HL-60 (cell line): Measurements from ENCODE around the gene NDC1.

Source experiments
- GABPA ChIP-seq: IDR thresholded peaks from 2 replicates; pipeline ENCODE4 v1.6.1; 2012; ENCODE audit warnings: low read depth
- POLR2AphosphoS5 ChIP-seq: IDR thresholded peaks from 2 replicates; pipeline ENCODE4 v1.6.1; 2012; ENCODE audit warnings: low read depth
- TF ChIP-seq, protein P1 (sequence below): IDR thresholded peaks from one replicate; pipeline ENCODE4 v1.5.1; 2011; ENCODE audit warnings: low read length, control low read depth, inconsistent platforms; ENCODE audit not compliant: insufficient read depth
- TF ChIP-seq, protein P2 (sequence below): IDR thresholded peaks from 2 replicates; pipeline ENCODE4 v1.6.1; 2012; ENCODE audit warnings: low read depth; ENCODE audit not compliant: insufficient replicate concordance

DNA sequence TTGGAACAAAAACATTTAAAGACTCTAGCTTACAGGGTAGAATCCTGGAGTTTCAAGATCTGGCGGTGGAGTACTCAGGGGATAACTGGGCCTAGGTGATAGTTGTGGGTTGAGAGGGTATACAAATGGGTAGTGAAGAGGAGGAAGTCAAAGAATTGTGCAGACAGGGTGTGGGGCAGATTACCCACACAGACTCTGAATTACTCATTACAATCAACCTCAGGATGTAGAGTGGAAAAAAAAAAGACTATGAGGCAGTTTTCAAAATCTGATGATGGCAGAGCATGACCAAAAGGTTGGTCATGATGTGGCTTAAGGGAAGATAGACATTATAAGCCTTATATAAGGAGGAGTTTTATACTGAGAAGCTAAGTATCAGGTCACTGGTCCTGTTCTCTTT is 55.0 kb downstream of the NDC1 start:
- TF ChIP-seq, protein P1, sequence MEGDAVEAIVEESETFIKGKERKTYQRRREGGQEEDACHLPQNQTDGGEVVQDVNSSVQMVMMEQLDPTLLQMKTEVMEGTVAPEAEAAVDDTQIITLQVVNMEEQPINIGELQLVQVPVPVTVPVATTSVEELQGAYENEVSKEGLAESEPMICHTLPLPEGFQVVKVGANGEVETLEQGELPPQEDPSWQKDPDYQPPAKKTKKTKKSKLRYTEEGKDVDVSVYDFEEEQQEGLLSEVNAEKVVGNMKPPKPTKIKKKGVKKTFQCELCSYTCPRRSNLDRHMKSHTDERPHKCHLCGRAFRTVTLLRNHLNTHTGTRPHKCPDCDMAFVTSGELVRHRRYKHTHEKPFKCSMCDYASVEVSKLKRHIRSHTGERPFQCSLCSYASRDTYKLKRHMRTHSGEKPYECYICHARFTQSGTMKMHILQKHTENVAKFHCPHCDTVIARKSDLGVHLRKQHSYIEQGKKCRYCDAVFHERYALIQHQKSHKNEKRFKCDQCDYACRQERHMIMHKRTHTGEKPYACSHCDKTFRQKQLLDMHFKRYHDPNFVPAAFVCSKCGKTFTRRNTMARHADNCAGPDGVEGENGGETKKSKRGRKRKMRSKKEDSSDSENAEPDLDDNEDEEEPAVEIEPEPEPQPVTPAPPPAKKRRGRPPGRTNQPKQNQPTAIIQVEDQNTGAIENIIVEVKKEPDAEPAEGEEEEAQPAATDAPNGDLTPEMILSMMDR = no peak
- TF ChIP-seq POLR2AphosphoS5 (no peak), GABPA (no peak)
- TF ChIP-seq, protein P2, sequence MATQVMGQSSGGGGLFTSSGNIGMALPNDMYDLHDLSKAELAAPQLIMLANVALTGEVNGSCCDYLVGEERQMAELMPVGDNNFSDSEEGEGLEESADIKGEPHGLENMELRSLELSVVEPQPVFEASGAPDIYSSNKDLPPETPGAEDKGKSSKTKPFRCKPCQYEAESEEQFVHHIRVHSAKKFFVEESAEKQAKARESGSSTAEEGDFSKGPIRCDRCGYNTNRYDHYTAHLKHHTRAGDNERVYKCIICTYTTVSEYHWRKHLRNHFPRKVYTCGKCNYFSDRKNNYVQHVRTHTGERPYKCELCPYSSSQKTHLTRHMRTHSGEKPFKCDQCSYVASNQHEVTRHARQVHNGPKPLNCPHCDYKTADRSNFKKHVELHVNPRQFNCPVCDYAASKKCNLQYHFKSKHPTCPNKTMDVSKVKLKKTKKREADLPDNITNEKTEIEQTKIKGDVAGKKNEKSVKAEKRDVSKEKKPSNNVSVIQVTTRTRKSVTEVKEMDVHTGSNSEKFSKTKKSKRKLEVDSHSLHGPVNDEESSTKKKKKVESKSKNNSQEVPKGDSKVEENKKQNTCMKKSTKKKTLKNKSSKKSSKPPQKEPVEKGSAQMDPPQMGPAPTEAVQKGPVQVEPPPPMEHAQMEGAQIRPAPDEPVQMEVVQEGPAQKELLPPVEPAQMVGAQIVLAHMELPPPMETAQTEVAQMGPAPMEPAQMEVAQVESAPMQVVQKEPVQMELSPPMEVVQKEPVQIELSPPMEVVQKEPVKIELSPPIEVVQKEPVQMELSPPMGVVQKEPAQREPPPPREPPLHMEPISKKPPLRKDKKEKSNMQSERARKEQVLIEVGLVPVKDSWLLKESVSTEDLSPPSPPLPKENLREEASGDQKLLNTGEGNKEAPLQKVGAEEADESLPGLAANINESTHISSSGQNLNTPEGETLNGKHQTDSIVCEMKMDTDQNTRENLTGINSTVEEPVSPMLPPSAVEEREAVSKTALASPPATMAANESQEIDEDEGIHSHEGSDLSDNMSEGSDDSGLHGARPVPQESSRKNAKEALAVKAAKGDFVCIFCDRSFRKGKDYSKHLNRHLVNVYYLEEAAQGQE = no peak
